Measurements from ENCODE around the gene ANK2. TPM values are rescaled to one million over a fixed set of nuclear protein-coding genes. Genes with fewer than 3 reads are reported as not detected.

ANK2 gene
- total RNA-seq, 1 experiment from 2014 or later: 5.5 TPM

DNA sequence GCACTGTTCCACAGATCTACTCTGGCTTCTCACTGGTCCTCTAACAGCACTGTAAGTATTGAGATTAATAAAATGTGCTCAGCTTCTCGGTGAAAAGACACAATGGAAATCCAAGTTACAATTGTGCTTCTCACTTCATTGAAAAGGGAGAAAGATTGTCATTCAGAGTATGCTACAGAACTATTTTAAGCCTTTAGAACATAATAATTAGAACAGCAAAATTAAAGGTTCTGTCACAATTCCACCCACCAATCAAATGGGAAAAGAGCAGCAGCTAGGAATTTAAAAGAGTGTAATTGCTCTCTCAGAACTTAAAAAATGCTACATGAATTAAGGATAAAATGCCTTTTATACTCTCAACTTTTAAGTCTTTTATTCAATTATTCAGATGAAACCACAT is 329.4 kb downstream of the ANK2 start:
- ChIA-PET CTCF (no interaction called here), POLR2A (interaction anchor here (0.7 kb wide), 1 partner anchor 16 kb away, joined by 5 read pairs; no protein-coding TSS in a partner anchor)
- H3K27me3 ChIP-seq (ENCODE audit: control insufficient read depth, insufficient read depth, low read length): no peaks in the 10 kb centered on the region
- no peak overlapping the region for H3K4me3 ChIP-seq (ENCODE audit: low read depth in 2 of 2, low read length in 2 of 2)
- H3K27ac ChIP-seq (ENCODE audit: low read length): no peak overlapping the region
- ATAC-seq (no peak), DNase-seq (ENCODE audit: low read depth, low spot score) (no peak)
- intact Hi-C loops (cut with micrococcal nuclease; ENCODE audit: unreplicated experiment): no loop called here
- in situ Hi-C loops (cut with HindIII; ENCODE audit: low pct_unique_long_range_greater_than_20kb, low sequenced_read_pairs): no loop called here
- TF ChIP-seq SIN3A (IDR thresholded peaks at IDR 0.05; ENCODE audit: borderline replicate concordance, insufficient read depth, low read depth, low read length): no peak
- TF ChIP-seq, protein P1, sequence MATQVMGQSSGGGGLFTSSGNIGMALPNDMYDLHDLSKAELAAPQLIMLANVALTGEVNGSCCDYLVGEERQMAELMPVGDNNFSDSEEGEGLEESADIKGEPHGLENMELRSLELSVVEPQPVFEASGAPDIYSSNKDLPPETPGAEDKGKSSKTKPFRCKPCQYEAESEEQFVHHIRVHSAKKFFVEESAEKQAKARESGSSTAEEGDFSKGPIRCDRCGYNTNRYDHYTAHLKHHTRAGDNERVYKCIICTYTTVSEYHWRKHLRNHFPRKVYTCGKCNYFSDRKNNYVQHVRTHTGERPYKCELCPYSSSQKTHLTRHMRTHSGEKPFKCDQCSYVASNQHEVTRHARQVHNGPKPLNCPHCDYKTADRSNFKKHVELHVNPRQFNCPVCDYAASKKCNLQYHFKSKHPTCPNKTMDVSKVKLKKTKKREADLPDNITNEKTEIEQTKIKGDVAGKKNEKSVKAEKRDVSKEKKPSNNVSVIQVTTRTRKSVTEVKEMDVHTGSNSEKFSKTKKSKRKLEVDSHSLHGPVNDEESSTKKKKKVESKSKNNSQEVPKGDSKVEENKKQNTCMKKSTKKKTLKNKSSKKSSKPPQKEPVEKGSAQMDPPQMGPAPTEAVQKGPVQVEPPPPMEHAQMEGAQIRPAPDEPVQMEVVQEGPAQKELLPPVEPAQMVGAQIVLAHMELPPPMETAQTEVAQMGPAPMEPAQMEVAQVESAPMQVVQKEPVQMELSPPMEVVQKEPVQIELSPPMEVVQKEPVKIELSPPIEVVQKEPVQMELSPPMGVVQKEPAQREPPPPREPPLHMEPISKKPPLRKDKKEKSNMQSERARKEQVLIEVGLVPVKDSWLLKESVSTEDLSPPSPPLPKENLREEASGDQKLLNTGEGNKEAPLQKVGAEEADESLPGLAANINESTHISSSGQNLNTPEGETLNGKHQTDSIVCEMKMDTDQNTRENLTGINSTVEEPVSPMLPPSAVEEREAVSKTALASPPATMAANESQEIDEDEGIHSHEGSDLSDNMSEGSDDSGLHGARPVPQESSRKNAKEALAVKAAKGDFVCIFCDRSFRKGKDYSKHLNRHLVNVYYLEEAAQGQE (IDR thresholded peaks at IDR 0.05; ENCODE audit: insufficient read depth in 1 of 2, low read depth in 2 of 2, low read length in 1 of 2): no peak
- no peak for TF ChIP-seq POLR2AphosphoS5 (IDR thresholded peaks at IDR 0.05; ENCODE audit: low read depth, low read length)
- TF ChIP-seq, protein P2, sequence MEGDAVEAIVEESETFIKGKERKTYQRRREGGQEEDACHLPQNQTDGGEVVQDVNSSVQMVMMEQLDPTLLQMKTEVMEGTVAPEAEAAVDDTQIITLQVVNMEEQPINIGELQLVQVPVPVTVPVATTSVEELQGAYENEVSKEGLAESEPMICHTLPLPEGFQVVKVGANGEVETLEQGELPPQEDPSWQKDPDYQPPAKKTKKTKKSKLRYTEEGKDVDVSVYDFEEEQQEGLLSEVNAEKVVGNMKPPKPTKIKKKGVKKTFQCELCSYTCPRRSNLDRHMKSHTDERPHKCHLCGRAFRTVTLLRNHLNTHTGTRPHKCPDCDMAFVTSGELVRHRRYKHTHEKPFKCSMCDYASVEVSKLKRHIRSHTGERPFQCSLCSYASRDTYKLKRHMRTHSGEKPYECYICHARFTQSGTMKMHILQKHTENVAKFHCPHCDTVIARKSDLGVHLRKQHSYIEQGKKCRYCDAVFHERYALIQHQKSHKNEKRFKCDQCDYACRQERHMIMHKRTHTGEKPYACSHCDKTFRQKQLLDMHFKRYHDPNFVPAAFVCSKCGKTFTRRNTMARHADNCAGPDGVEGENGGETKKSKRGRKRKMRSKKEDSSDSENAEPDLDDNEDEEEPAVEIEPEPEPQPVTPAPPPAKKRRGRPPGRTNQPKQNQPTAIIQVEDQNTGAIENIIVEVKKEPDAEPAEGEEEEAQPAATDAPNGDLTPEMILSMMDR (IDR thresholded peaks at IDR 0.05): no peak
- no peak for TF ChIP-seq TCF7L2 (IDR thresholded peaks at IDR 0.05; ENCODE audit: low read depth, low read length)
- H3K9me3 ChIP-seq (ENCODE audit: control insufficient read depth, insufficient read depth, low read depth, low read length): no peaks in the 10 kb centered on the region
- H3K36me3 ChIP-seq (ENCODE audit: control insufficient read depth, insufficient read depth, low read length): no peaks in the 10 kb centered on the region
- no TSS peak for BruUV-seq (replicated peaks)
- H3K4me1 ChIP-seq (ENCODE audit: control insufficient read depth, insufficient read depth, low read length): no peaks in the 10 kb centered on the region

- H3K4me3 ChIP-seq (ENCODE audit: low read depth in 2 of 2, low read length in 2 of 2): no peak overlapping the region
- ChIA-PET CTCF (no interaction called here), POLR2A (no interaction called here)
- H3K27ac ChIP-seq (ENCODE audit: low read length): no peak overlapping the region
- intact Hi-C loops (cut with micrococcal nuclease; ENCODE audit: unreplicated experiment): no loop called here
- H3K9me3 ChIP-seq (ENCODE audit: control insufficient read depth, insufficient read depth, low read depth, low read length): no peaks in the 10 kb centered on the region
- BruUV-seq (replicated peaks): no TSS peak
- no peak for ATAC-seq
- no peaks in the 10 kb centered on the region for H3K4me1 ChIP-seq (ENCODE audit: control insufficient read depth, insufficient read depth, low read length)
- TF ChIP-seq POLR2AphosphoS5 (IDR thresholded peaks at IDR 0.05; ENCODE audit: low read depth, low read length): no peak
- TF ChIP-seq, protein P2 (IDR thresholded peaks at IDR 0.05): no peak
- TF ChIP-seq SIN3A (IDR thresholded peaks at IDR 0.05; ENCODE audit: borderline replicate concordance, insufficient read depth, low read depth, low read length): no peak
- TF ChIP-seq, protein P1 (IDR thresholded peaks at IDR 0.05; ENCODE audit: insufficient read depth in 1 of 2, low read depth in 2 of 2, low read length in 1 of 2): no peak
- TF ChIP-seq TCF7L2 (IDR thresholded peaks at IDR 0.05; ENCODE audit: low read depth, low read length): no peak
- in situ Hi-C loops (cut with HindIII; ENCODE audit: low pct_unique_long_range_greater_than_20kb, low sequenced_read_pairs): no loop called here
- H3K27me3 ChIP-seq (ENCODE audit: control insufficient read depth, insufficient read depth, low read length): no peaks in the 10 kb centered on the region
- H3K36me3 ChIP-seq (ENCODE audit: control insufficient read depth, insufficient read depth, low read length): no peaks in the 10 kb centered on the region
- DNase-seq (ENCODE audit: low read depth, low spot score): no peak
Observed at GRCh38 chr4:113382704-113383103, 333.3 kb downstream of the ANK2 start.

Measured in Panc1 (cell line).